T-cell (primary cell): ENCODE results near the gene BCL2A1. TPM values are rescaled to one million over a fixed set of nuclear protein-coding genes. Genes with fewer than 3 reads are reported as not detected.
"Not testable (repeated sequence)": the region's sequence is repeated elsewhere in the genome, so short reads cannot be mapped to it uniquely, and the experiment has no call there.

Experiments used
- ATAC-seq, 4 experiments: fragments of 200-7000 bp in 3 of 4; fragments of 150-1000 bp in 1 of 4; cut with Tn5 transposase; replicated peaks in 1 of 4; 1 replicate in 3 of 4; 2 replicates in 1 of 4; pipeline ENCODE4 v1.10.0; 2021; ENCODE audit warnings: moderate library complexity in 3 of 4, mild to moderate bottlenecking in 2 of 4, moderate number of reproducible peaks in 1 of 4
- CTCF ChIA-PET, 2 donors: fragments of 300-600 bp; sonication (Branson Sonifier 250); formaldehyde crosslinking; loops; one replicate each; lab custom pipeline; 2022; ENCODE audit warnings: antibody characterized with exemption in 2 of 2; lab: Charles Lee
- POLR2A ChIA-PET, 2 donors: fragments of 300-600 bp; sonication (Branson Sonifier 250); formaldehyde crosslinking; loops; one replicate each; lab custom pipeline; 2022; ENCODE audit warnings: antibody characterized with exemption in 2 of 2; lab: Charles Lee
- DNase-seq, 35 experiments: peaks; one replicate each; pipeline versions ENCODE4 v3.0.0 to v3.0.0-alpha.2; 2013 to 2023
- H3K27ac ChIP-seq: one replicate; pipeline ENCODE4 v1.5.1; 2013; ENCODE audit warnings: low read length
- H3K27me3 ChIP-seq, 2 experiments: replicated peaks in 1 of 2; 1 replicate in 1 of 2; 2 replicates in 1 of 2; pipeline versions ENCODE4 v1.6.1 to v1.7.0; 2013; ENCODE audit warnings: low read length in 1 of 2, mixed read lengths in 1 of 2; ENCODE audit not compliant: control insufficient read depth in 2 of 2, insufficient read depth in 2 of 2; ENCODE audit errors: extremely low read depth in 1 of 2
- H3K36me3 ChIP-seq, 2 donors: 1 replicate in 1 of 2; 2 replicates in 1 of 2; pipeline versions ENCODE4 v1.6.1 to v1.7.0; 2013; ENCODE audit warnings: low read length in 1 of 2; ENCODE audit not compliant: control insufficient read depth in 2 of 2, insufficient read depth in 1 of 2; ENCODE audit errors: extremely low read depth in 1 of 2
- H3K4me1 ChIP-seq, 2 experiments: 1 replicate in 1 of 2; 2 replicates in 1 of 2; pipeline versions ENCODE4 v1.6.1 to v1.7.0; 2013; ENCODE audit warnings: low read length in 2 of 2, mixed read lengths in 1 of 2; ENCODE audit not compliant: insufficient read depth in 2 of 2, control insufficient read depth in 1 of 2; ENCODE audit errors: extremely low read depth in 1 of 2
- H3K4me3 ChIP-seq, 2 donors: 1 replicate in 1 of 2; 2 replicates in 1 of 2; pipeline versions ENCODE4 v1.5.1 to v1.7.0; 2013; ENCODE audit warnings: mild to moderate bottlenecking in 2 of 2, low read length in 1 of 2, moderate library complexity in 1 of 2; ENCODE audit not compliant: control insufficient read depth in 1 of 2; ENCODE audit errors: extremely low read depth in 1 of 2
- H3K9me3 ChIP-seq: 2 replicates; pipeline ENCODE4 v1.7.0; 2013
- H3K27ac Mint-ChIP-seq, 2 donors: one replicate each; pipeline ENCODE4 v1.8.0; 2020 to 2021; ENCODE audit warnings: mild to moderate bottlenecking in 2 of 2, mixed read lengths in 2 of 2
- H3K27me3 Mint-ChIP-seq, 2 donors: one replicate each; pipeline ENCODE4 v1.8.0; 2021 to 2022; ENCODE audit warnings: mixed read lengths in 2 of 2
- H3K36me3 Mint-ChIP-seq: one replicate; pipeline ENCODE4 v1.8.0; 2021; ENCODE audit warnings: mixed read lengths
- H3K4me1 Mint-ChIP-seq, 3 donors: one replicate each; pipeline ENCODE4 v1.8.0; 2020 to 2022; ENCODE audit warnings: mixed read lengths in 3 of 3, mild to moderate bottlenecking in 1 of 3
- H3K4me3 Mint-ChIP-seq, 3 donors: one replicate each; pipeline ENCODE4 v1.8.0; 2020 to 2022; ENCODE audit warnings: mild to moderate bottlenecking in 3 of 3, mixed read lengths in 3 of 3, moderate library complexity in 3 of 3
- H3K9me3 Mint-ChIP-seq, 3 donors: one replicate each; pipeline ENCODE4 v1.8.0; 2020 to 2022; ENCODE audit warnings: mixed read lengths in 3 of 3
- WGBS: methylation state at CpG from one replicate; pipeline ENCODE4 v1.1.5; 2013; ENCODE audit warnings: missing lambda C conversion rate; ENCODE audit not compliant: insufficient coverage; 5-methylcytosine and 5-hydroxymethylcytosine counted together
- total RNA-seq, 35 experiments: library from RNA in 6 of 35; stranded (reverse) in 6 of 35; fragments of 120-200 nt in 1 of 35; gene quantifications; one replicate each; pipeline versions ENCODE4 v1.2.1 to v1.2.4 and lab custom pipeline; 2013 to 2026

BCL2A1 gene
- total RNA-seq, 5 donors from 2014 or later (not counting 1 experiment from before 2014, with no cell fraction given) = 10.6 to 26.2 (median 13.6) TPM

- H3K9me3 Mint-ChIP-seq = peaks cover 8 to 46% (median 27%) of the 10 kb centered on the region in 3 donors
- POLR2A ChIA-PET = not testable (repeated sequence)
These were observed 55.1 kb downstream of the BCL2A1 start for GRCh38 chr15:79915776-79916501.

GRCh38 chr15:79914728-79915127 lies 56.3 kb downstream of the BCL2A1 start:
- Mint-ChIP-seq H3K27me3 (no peaks in the 10 kb centered on the region), H3K9me3 (peaks cover 11 to 53% (median 32%) of the 10 kb centered on the region in 3 donors), H3K4me3 (no peak overlapping the region), H3K27ac (no peak overlapping the region), H3K36me3 (peaks cover 57% of the 10 kb centered on the region), H3K4me1 (peaks cover 5 to 7% (median 6%) of the 10 kb centered on the region in 3 donors)
- POLR2A ChIA-PET = no interaction called here
- no peak for DNase-seq
- ATAC-seq = no peak
- Histone ChIP-seq H3K36me3 (peaks cover 5% of the 10 kb centered on the region in 2 donors), H3K27ac (no peak overlapping the region), H3K4me3 (no peak overlapping the region), H3K9me3 (no peaks in the 10 kb centered on the region), H3K4me1 (no peaks in the 10 kb centered on the region), H3K27me3 (no peaks in the 10 kb centered on the region)
- CTCF ChIA-PET = no interaction called here

More at GRCh38 chr15:79915776-79916501, 55.1 kb downstream of the BCL2A1 start:
- CTCF ChIA-PET, ATAC-seq, H3K4me1 Mint-ChIP-seq, H3K4me3 Mint-ChIP-seq, H3K4me3 ChIP-seq, H3K27ac Mint-ChIP-seq, H3K9me3 ChIP-seq, DNase-seq, H3K4me1 ChIP-seq, H3K27me3 Mint-ChIP-seq, H3K27me3 ChIP-seq, H3K27ac ChIP-seq: not testable (repeated sequence)
- 100% methylated on average over 1 of the region's 3 CpGs for WGBS
- H3K36me3 ChIP-seq = peaks cover 5 to 13% of the 10 kb centered on the region in 2 donors
- H3K36me3 Mint-ChIP-seq = peaks cover 50% of the 10 kb centered on the region

Other genes with a start within 250 kb of the BCL2A1 start
- gene MTHFS, start 74.2 kb downstream of the BCL2A1 start, total RNA-seq = 10 to 100 TPM; 13.2 to 31.6 (median 27.3) TPM
- 10 to 100 TPM; 49.1 to 84.2 (median 57.1) TPM for gene ZFAND6, start 88.5 kb upstream of the BCL2A1 start, total RNA-seq
- 1 to 10 TPM; 5.2 to 9.4 (median 6.8) TPM for gene FAH, start 181.8 kb upstream of the BCL2A1 start, total RNA-seq